Stimulated activated naive CD8-positive, alpha-beta T cell treated with anti-CD3 and anti-CD28 coated beads, Interleukin-15, Interleukin-2, amounts not matched to agents 100 ng/mL and 50 ng/mL, for 24 hours (primary cell): ENCODE measurements around the gene AATF.

ENCODE experiments used
- H3K27ac Mint-ChIP-seq: one replicate; pipeline ENCODE4 v1.8.0; 2021; ENCODE audit warnings: mild to moderate bottlenecking, mixed read lengths
- H3K27me3 Mint-ChIP-seq: one replicate; pipeline ENCODE4 v1.8.0; 2021; ENCODE audit warnings: mixed read lengths
- H3K36me3 Mint-ChIP-seq: one replicate; pipeline ENCODE4 v1.8.0; 2021; ENCODE audit warnings: low read depth, mixed read lengths
- H3K4me1 Mint-ChIP-seq: one replicate; pipeline ENCODE4 v1.8.0; 2021; ENCODE audit warnings: low read depth, mixed read lengths
- H3K4me3 Mint-ChIP-seq: one replicate; pipeline ENCODE4 v1.8.0; 2021; ENCODE audit warnings: mild to moderate bottlenecking, mixed read lengths
- H3K9me3 Mint-ChIP-seq: one replicate; pipeline ENCODE4 v1.8.0; 2021; ENCODE audit warnings: mixed read lengths

AATF gene

DNA sequence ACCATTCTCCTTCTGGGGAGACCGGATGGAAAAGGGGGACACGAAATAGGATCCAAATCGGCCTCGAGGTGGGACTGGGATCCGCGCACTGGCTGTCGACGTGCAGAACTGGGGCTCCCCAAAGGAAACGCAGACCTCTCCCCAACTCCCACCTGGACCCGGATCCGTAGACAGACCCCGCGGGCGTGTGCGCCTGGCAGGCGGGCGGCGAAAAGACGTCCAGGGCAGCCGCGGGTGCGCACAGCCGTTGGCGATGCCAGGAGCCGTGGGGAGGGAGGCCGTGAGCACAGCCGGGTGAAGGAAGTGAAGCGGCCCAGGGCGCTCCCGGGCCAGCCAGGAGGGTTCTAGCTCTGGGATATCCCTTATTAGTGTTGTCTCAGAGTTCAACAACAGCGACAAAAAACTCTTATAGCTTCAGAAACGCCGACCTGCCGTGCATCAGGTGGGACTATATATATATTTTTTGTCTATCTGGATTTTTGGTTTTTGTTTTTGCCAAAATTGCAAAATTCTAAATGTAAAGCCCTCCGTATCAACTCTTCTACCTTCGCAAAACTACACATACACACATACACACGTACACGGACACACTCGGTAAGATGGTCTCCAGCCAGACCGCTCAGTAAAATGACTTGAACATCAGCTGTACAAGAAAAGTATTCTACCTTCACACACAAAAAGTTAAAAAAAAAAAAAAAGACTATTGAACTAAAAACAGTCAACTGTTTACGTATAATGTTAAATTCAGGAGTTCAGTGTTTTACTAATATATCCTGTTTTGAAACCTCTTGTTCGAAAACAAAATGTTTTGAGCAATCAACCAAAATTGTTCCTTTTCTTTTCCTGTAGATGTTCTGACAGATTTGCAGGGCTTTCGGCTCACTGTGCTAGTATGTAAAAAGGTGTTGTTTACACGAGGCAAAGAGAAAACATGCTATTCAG lies 5.2 kb upstream of the AATF start:
- no peak overlapping the region for H3K4me3 Mint-ChIP-seq
- no peaks in the 10 kb centered on the region for H3K9me3 Mint-ChIP-seq
- H3K27me3 Mint-ChIP-seq, result peaks cover 71% of the 10 kb centered on the region
- H3K36me3 Mint-ChIP-seq, result no peaks in the 10 kb centered on the region
- peak overlapping the region; percentile 19 for H3K27ac Mint-ChIP-seq
- peaks cover 33% of the 10 kb centered on the region for H3K4me1 Mint-ChIP-seq

DNA sequence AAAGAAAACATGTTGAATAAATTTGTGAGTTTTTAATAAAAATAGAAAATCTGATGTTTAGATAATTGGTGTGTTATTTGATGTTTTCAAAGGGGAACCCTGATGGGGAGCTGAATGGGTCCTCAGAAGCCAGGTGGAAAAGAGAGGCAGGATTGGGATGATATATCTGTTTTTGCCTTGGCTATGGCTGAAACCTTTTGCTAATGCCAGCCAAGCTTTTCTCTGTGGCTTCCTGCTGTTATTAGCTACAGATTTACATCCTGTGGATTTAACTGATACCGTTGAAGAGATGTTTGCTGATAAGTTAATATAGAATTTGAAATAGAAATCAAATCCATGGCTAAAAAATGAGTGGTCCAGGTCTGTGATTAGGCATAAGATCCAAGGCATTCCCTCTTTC lies 4.2 kb upstream of the AATF start:
- Mint-ChIP-seq H3K4me1 (peaks cover 32% of the 10 kb centered on the region), H3K9me3 (no peaks in the 10 kb centered on the region), H3K4me3 (no peak overlapping the region), H3K27me3 (peaks cover 63% of the 10 kb centered on the region), H3K27ac (no peak overlapping the region), H3K36me3 (peaks cover 4% of the 10 kb centered on the region)

DNA sequence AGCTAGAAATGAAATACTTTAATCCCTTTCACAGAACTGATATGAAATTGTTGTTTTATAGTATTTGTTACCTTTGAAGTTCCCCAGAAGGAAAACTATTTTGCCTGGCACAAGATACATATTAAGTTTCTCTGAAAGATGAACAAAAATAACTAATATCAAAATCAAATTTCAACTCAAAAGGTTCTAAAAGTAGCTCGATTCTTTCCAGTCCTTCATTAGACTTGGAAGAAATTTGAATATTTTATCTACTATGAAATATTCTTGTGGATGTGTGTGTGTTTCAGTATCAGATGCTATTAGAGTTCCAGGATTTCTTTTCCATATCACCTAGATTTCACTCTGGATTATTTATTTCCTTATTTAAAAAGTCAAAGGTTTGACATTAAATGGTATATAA lies 3.6 kb upstream of the AATF start:
- Mint-ChIP-seq H3K4me1 (peaks cover 34% of the 10 kb centered on the region), H3K4me3 (no peak overlapping the region), H3K27me3 (peaks cover 58% of the 10 kb centered on the region)

DNA sequence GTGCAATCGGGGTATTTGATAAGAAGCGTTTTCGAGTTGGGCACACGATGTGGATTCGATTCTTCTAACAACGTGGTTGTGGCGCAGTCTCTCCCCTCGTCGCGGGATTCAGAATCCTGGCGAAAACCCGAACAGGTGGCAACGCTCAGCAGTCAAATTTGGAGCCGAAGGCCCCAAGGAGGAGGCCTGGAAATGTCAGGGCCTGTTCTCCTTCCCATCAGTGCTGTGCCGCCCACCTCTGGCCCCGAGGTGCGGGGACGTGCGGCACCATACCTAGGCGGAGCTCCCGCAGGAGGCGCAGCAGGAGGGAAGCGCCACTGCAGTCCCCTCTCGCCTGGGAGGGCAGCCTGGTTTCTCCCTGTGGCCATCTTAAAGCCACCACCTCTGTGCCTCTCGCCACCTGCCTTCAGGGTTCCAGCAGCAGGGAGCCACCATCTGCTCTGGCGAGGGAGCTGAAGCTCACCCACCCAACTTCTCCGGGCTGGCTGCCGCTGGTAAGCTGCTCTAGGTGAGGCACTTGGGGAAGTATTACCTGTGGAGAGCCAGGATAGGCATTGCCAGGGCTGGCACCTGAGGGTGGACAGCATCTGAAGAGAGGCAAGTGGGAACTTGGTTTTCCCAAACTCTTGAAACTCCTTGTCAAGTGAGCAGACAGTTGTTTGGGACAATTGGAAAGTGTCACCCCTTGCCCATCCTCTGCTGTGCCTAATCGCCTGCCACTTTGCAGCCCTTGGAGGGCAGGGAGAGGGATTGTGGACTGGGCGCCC lies 2.6 kb upstream of the AATF start:
- no peak overlapping the region for H3K4me3 Mint-ChIP-seq
- H3K36me3 Mint-ChIP-seq, result peaks cover 19% of the 10 kb centered on the region
- no peak overlapping the region for H3K27ac Mint-ChIP-seq
- peaks cover 48% of the 10 kb centered on the region for H3K27me3 Mint-ChIP-seq
- H3K9me3 Mint-ChIP-seq, result no peaks in the 10 kb centered on the region
- peaks cover 40% of the 10 kb centered on the region for H3K4me1 Mint-ChIP-seq

More for the DNA sequence above, 3.6 kb upstream of the AATF start:
- H3K36me3 Mint-ChIP-seq, result peaks cover 10% of the 10 kb centered on the region
- H3K27ac Mint-ChIP-seq, result no peak overlapping the region
- no peaks in the 10 kb centered on the region for H3K9me3 Mint-ChIP-seq

DNA sequence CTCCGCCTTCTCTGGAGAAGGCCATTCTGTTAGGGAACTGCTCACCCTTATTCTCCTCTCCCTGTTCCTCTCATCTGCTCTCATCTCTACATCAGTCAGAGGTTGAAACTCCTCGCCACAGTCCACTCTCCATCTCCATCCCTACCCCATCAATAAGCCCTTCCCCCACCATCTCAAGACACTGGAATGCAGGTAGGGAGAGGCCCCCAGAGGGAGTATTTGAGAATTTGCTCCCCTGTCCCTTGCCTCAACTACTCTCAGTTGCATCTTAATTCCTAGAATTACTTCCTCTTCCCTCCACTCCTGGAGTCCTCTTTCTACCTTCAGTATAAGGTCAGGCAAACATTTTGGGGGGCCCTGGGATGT lies 2.0 kb upstream of the AATF start:
- peaks cover 42% of the 10 kb centered on the region for H3K4me1 Mint-ChIP-seq
- no peak overlapping the region for H3K27ac Mint-ChIP-seq
- H3K27me3 Mint-ChIP-seq, result peaks cover 43% of the 10 kb centered on the region
- H3K9me3 Mint-ChIP-seq, result no peaks in the 10 kb centered on the region
- H3K36me3 Mint-ChIP-seq, result peaks cover 24% of the 10 kb centered on the region
- H3K4me3 Mint-ChIP-seq, result no peak overlapping the region

DNA sequence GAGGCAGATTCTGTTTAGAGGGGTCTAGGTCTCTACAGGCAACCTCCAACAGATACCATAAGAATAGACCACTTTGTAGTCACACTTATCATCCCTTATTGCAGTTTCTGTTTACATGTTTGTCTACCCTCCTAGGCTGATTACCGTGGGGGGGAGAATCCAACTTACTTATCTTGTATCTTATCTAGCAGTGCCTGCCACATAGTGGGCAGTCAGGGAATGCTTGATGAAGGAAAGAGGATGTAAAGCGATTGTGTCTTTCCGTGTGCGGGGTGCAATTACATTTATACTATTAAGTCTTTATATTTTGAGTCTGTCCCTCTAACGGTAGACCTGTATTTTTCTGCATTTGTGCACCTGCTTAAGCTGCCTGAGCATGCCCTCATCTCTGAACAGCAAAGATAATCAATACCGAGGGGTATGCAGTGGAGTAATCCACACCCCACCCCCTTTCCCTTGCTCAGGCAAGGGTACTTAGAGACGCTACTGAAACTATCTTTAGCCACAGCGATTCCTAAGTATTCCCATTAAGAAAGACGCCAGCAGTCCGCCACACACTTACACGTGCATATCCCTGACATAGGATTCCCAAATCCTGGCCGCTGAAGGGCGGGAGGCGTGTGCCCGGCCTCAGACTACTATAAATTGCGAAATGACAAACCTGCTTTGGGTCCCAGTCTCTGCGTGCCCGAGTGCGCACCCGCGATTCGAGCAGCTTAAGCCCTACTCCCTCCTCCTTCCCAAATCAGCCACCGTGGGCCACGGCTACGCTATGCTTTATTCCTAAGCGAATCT lies 635 bp upstream of the AATF start:
- Mint-ChIP-seq H3K4me1 (peaks cover 55% of the 10 kb centered on the region), H3K36me3 (peaks cover 39% of the 10 kb centered on the region), H3K27me3 (peaks cover 41% of the 10 kb centered on the region), H3K4me3 (peak overlapping the region; percentile 92), H3K27ac (peak overlapping the region; percentile 84), H3K9me3 (no peaks in the 10 kb centered on the region)

DNA sequence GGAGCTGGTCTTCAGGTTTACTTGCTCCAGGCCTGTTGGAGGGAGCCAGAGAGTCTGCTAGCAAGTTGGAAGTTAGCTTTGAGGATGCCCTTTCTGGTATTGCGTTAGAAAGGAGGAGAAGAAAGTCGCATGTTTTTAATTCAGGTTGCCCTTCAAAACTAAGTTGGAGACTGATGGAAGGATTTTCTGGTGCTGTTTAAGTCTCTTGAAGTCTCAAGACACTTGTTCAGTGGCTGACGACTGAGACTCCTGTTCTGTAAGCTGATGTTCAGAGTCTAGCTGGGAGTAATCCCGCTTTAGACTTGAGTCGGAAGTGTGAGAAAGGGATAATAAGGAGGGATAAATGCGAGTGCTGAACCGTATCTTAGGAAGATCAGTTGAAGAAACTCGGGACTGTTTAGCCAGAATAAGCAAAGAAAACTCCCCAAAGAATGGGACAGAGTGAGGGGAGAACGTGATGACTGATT lies 740 bp downstream of the AATF start:
- Mint-ChIP-seq H3K4me3 (peak overlapping the region; percentile 92), H3K27ac (peak overlapping the region; percentile 77), H3K4me1 (peaks cover 50% of the 10 kb centered on the region), H3K9me3 (no peaks in the 10 kb centered on the region), H3K27me3 (peaks cover 29% of the 10 kb centered on the region), H3K36me3 (peaks cover 51% of the 10 kb centered on the region)

DNA sequence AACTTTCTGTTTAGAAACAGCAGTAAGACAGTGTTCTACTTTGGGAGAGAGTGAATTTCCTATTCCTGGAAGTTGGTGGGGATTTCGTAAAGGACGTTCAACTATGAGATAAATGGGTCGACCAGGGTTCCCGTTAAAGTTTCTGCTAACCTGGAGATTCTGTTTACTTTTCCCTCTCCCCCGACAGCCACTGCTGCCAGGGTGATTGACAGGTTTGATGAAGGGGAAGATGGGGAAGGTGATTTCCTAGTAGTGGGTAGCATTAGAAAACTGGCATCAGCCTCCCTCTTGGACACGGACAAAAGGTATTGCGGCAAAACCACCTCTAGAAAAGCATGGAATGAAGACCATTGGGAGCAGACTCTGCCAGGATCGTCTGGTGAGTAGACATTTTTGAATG lies 1.3 kb downstream of the AATF start:
- Mint-ChIP-seq H3K4me3 (peak overlapping the region; percentile 92), H3K9me3 (no peaks in the 10 kb centered on the region), H3K4me1 (peaks cover 50% of the 10 kb centered on the region), H3K27me3 (peaks cover 24% of the 10 kb centered on the region), H3K27ac (peak overlapping the region; percentile 77), H3K36me3 (peaks cover 56% of the 10 kb centered on the region)

DNA sequence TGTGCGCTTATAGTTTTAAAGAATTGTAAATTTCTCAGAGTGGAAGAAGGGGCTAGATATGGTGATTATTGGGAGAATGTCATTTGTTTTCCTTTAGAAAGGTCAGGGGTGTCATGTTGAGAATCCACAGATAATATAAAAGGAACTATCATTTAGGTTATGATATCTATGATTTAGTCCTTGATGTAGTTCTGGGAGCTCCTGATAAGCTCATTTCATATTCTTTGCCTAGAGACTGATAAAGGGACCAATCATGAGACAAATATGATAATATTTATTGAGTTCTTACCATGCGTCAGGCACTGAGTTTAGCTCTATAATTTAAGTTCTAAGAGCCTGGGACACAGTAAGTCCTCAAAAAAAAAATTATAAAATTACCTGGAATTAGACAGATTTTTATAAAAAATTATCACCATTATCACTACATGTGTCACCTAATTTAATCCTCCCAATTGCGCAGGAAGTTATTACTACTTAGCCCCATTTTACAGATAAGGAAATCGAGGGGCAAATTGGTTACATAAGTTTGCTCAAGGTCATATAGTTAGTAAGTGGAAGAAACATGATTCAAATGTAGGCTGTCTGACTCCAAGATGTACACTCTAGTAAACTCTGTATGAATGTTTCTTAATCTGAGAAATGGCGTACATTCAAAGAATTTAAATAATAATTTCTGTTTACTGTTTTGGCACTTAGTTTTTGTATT lies 2.5 kb downstream of the AATF start:
- H3K27ac Mint-ChIP-seq, result no peak overlapping the region
- no peaks in the 10 kb centered on the region for H3K9me3 Mint-ChIP-seq
- H3K36me3 Mint-ChIP-seq, result peaks cover 67% of the 10 kb centered on the region
- peaks cover 15% of the 10 kb centered on the region for H3K27me3 Mint-ChIP-seq
- H3K4me1 Mint-ChIP-seq, result peaks cover 50% of the 10 kb centered on the region
- peak overlapping the region; percentile 92 for H3K4me3 Mint-ChIP-seq

DNA sequence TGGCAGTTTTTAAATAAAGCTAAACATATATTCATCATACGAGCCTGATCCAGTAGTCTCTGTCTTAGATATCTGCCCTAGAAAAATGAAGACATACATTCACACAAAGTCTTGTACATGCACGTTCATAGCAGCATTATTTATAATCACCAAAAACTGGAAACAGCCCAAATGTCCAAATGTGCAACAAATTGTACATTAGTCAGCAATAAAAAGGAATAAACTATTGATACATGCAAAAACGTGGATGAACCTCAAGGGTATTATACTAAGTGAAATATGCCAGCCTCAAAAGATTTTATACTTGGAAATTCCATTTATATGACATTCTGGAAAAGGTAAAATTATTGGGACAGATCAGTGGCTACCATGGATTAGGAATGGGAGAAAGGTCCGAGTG lies 22.8 kb downstream of the AATF start:
- H3K27ac Mint-ChIP-seq, result no peak overlapping the region
- H3K9me3 Mint-ChIP-seq, result no peaks in the 10 kb centered on the region
- no peak overlapping the region for H3K4me3 Mint-ChIP-seq
- no peaks in the 10 kb centered on the region for H3K27me3 Mint-ChIP-seq
- peaks cover 77% of the 10 kb centered on the region for H3K36me3 Mint-ChIP-seq
- H3K4me1 Mint-ChIP-seq, result peaks cover 53% of the 10 kb centered on the region

DNA sequence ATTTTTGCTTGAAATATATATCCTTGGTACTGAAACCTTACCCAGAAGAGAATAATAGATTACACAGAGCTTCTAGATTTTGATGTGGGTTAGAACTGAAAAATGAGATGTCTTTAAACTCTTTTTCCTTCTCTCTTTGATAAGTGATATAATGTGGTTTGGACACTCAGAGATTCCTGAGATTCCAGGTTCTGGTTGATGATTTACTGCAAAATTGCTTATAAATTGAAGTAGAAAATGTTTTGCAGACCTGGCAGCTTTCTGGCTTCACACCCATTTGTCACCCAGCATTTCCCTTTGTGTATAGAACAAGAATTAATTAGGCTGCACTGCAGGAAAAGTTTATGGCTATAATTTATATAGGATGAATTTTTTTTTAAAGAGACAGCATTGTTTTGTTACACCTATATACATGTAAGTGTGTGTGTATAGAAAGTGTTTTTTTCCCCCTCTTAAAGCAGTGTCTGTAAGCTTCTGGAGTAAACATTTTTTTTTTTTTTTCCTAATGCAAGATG lies 23.5 kb downstream of the AATF start:
- no peak overlapping the region for H3K4me3 Mint-ChIP-seq
- no peaks in the 10 kb centered on the region for H3K27me3 Mint-ChIP-seq
- no peaks in the 10 kb centered on the region for H3K9me3 Mint-ChIP-seq
- H3K36me3 Mint-ChIP-seq, result peaks cover 75% of the 10 kb centered on the region
- H3K4me1 Mint-ChIP-seq, result peaks cover 57% of the 10 kb centered on the region
- no peak overlapping the region for H3K27ac Mint-ChIP-seq

DNA sequence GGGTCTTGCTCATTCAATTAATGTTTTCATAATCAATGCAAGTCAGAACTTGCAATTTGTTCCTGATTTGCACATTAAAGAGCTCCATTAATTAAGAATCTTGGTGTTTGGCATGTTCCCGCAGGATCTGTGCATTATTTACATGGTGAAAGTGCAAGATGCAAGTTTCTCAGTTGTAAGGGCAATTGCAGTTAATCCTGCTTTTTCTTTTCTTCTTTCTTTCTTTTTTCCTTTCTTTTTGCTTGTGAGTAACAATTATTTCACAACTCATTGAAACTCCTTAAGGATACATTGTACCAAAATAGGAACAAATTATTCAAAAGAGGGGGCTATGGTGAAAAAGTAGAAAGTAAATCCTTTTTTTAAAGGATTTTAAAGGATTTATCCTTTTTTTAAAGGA lies 24.2 kb downstream of the AATF start:
- H3K27me3 Mint-ChIP-seq, result no peaks in the 10 kb centered on the region
- H3K36me3 Mint-ChIP-seq, result peaks cover 73% of the 10 kb centered on the region
- no peak overlapping the region for H3K4me3 Mint-ChIP-seq
- H3K9me3 Mint-ChIP-seq, result no peaks in the 10 kb centered on the region
- H3K27ac Mint-ChIP-seq, result no peak overlapping the region
- H3K4me1 Mint-ChIP-seq, result peaks cover 55% of the 10 kb centered on the region

DNA sequence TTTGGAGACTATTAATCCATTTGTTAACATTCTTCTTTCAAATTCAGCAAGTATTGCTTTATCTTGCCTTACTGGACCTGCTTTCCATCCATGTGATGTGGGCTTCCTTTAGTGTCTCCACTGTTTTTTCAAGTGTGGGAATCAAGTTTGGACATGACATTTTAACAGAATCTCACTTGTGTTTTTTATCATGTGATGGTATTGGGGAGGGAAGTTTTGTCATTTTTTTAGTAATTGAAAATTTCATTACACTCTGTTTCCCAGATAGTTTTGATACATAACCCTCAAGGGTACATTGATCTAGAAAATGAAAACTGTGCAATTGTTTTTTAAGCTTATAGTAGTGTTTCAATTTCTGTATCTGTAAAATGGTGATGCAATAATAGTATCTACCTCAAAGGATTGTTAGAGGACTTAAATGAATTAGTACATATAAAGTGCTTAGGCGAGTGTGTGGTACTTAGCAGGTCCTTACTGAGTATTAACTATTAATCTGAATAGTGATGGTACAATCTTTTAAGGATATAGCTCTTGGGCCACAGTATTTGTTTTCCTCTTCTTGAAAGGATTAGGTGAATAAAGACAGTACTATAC lies 27.3 kb downstream of the AATF start:
- Mint-ChIP-seq H3K36me3 (peaks cover 68% of the 10 kb centered on the region), H3K27me3 (no peaks in the 10 kb centered on the region), H3K4me3 (no peak overlapping the region), H3K27ac (no peak overlapping the region), H3K4me1 (peaks cover 53% of the 10 kb centered on the region), H3K9me3 (no peaks in the 10 kb centered on the region)

DNA sequence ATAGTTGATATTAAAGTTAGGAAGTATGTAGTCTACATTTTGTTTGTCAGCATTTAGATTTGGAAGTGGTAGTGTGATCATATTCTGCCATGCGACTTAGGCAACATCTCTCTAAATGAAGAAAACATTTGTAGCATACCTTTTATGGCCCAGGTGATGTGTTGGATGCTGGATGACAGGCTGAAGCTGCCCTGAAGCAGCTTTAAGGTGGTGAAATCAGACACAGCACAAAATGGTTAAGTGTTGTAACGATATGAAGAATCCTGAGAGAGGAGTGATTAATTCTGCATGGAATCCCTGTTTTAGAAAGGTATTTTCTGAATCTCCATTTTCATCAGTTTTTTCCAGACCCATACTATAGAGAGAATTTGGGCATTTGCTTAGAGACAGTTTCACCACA lies 28.3 kb downstream of the AATF start:
- Mint-ChIP-seq H3K4me3 (no peak overlapping the region), H3K36me3 (peaks cover 68% of the 10 kb centered on the region), H3K27me3 (no peaks in the 10 kb centered on the region), H3K4me1 (peaks cover 49% of the 10 kb centered on the region), H3K9me3 (no peaks in the 10 kb centered on the region), H3K27ac (no peak overlapping the region)
